Keratinocyte (primary cell): Measurements from ENCODE around the gene CES2. TPM values are rescaled to one million over a fixed set of nuclear protein-coding genes. Genes with fewer than 3 reads are reported as not detected.

Experiments
- DNase-seq: peaks from one replicate; pipeline ENCODE4 v3.0.0-alpha.2; 2011; ENCODE audit warnings: low read depth, missing footprints, low spot score
- FAIRE-seq: peaks from 2 replicates; lab custom pipeline; 2011; peaks lifted over from hg19 to GRCh38; lab: Jason Lieb, UNC
- H2AFZ ChIP-seq: 2 replicates; pipeline ENCODE4 v1.6.0; 2012; ENCODE audit warnings: low read length, control low read depth, inconsistent platforms; ENCODE audit not compliant: control insufficient read depth
- H3K27ac ChIP-seq: 2 replicates; pipeline ENCODE4 v1.5.1; 2011; ENCODE audit warnings: low read length; ENCODE audit not compliant: control insufficient read depth, insufficient read depth
- H3K27me3 ChIP-seq: 3 replicates; pipeline ENCODE4 v1.6.0; 2011; ENCODE audit warnings: low read length; ENCODE audit not compliant: control insufficient read depth, insufficient read depth; ENCODE audit errors: extremely low read depth
- H3K36me3 ChIP-seq, 2 experiments: 2 replicates in 1 of 2; 3 replicates in 1 of 2; pipeline ENCODE4 v1.5.1; 2011; ENCODE audit warnings: low read length in 2 of 2, mild to moderate bottlenecking in 1 of 2; ENCODE audit not compliant: control insufficient read depth in 2 of 2, insufficient read depth in 2 of 2; ENCODE audit errors: extremely low read depth in 1 of 2
- H3K4me1 ChIP-seq: 3 replicates; pipeline ENCODE4 v1.5.1; 2011; ENCODE audit warnings: low read length; ENCODE audit not compliant: control insufficient read depth, insufficient read depth; ENCODE audit errors: extremely low read depth
- H3K4me2 ChIP-seq: 3 replicates; pipeline ENCODE4 v1.6.0; 2011; ENCODE audit warnings: low read depth, low read length; ENCODE audit not compliant: control insufficient read depth, insufficient read depth; ENCODE audit errors: extremely low read depth
- H3K4me3 ChIP-seq, 3 experiments: fragments of 200-600 bp in 1 of 3; sonication (generic) in 1 of 3; 2 replicates in 2 of 3; 3 replicates in 1 of 3; pipeline ENCODE4 v1.5.1; 2011 to 2016; ENCODE audit warnings: low read length in 3 of 3, mild to moderate bottlenecking in 3 of 3, control low read depth in 2 of 3, inconsistent platforms in 1 of 3, low read depth in 1 of 3, mixed read lengths in 1 of 3, mixed run types in 1 of 3, moderate library complexity in 1 of 3; ENCODE audit not compliant: control insufficient read depth in 2 of 3, insufficient read depth in 2 of 3; ENCODE audit errors: extremely low read depth in 1 of 3
- H3K79me2 ChIP-seq: 2 replicates; pipeline ENCODE4 v1.6.0; 2012; ENCODE audit warnings: low read length; ENCODE audit not compliant: control insufficient read depth, insufficient read depth
- H3K9ac ChIP-seq: 3 replicates; pipeline ENCODE4 v1.6.0; 2011; ENCODE audit warnings: low read length; ENCODE audit not compliant: control insufficient read depth, insufficient read depth; ENCODE audit errors: extremely low read depth
- H3K9me1 ChIP-seq: 3 replicates; pipeline ENCODE4 v1.6.0; 2011; ENCODE audit warnings: low read length; ENCODE audit not compliant: control insufficient read depth, insufficient read depth; ENCODE audit errors: extremely low read depth
- H3K9me3 ChIP-seq: 2 replicates; pipeline ENCODE4 v1.5.1; 2012; ENCODE audit warnings: low read depth, low read length; ENCODE audit not compliant: control insufficient read depth
- H4K20me1 ChIP-seq: 3 replicates; pipeline ENCODE4 v1.6.0; 2011; ENCODE audit warnings: low read length; ENCODE audit not compliant: control insufficient read depth, insufficient read depth; ENCODE audit errors: extremely low read depth
- CTCF ChIP-seq, 3 experiments: IDR thresholded peaks in 1 of 3; conservative IDR thresholded peaks in 1 of 3; optimal IDR thresholded peaks in 1 of 3; 2 replicates in 2 of 3; 3 replicates in 1 of 3; pipeline versions ENCODE3 to v1.5.1; 2011; ENCODE audit warnings: low read length in 3 of 3, mild to moderate bottlenecking in 3 of 3, moderate library complexity in 2 of 3, control low read depth in 1 of 3, inconsistent platforms in 1 of 3; ENCODE audit not compliant: insufficient read depth in 2 of 3; ENCODE audit errors: extremely low read depth in 1 of 3
- EZH2 ChIP-seq: IDR thresholded peaks from one replicate; pipeline ENCODE4 v1.6.1; 2012; ENCODE audit warnings: inconsistent platforms, mild to moderate bottlenecking, low read length, moderate library complexity
- dilution Hi-C: fragments of 300-500 bp; cut with MboI; formaldehyde crosslinking; loops from one replicate; pipeline ENCODE4 v1.7.0; 2020; ENCODE audit warnings: low sequenced_read_pairs; ENCODE audit not compliant: extremely low pct_ligation_motif_present
- polyA plus RNA-seq, 5 experiments: library from polyadenylated mRNA; depleted of rRNA in 3 of 5; stranded (reverse) in 3 of 5; stranded (forward) in 1 of 5; unstranded in 1 of 5; fragments of >200 nt; gene quantifications; 1 replicate in 1 of 5; 2 replicates in 3 of 5; 3 replicates in 1 of 5; pipeline versions ENCODE4 v1.2.1 to v1.2.3, GENCODE V29; 2011 to 2012; ENCODE audit warnings: missing spikeins in 2 of 5, low read depth in 1 of 5, low replicate concordance in 1 of 5

Gene CES2
- polyA plus RNA-seq, 1 donor (not counting 4 experiments of a cell fraction or from before 2014, with no cell fraction given): 41.6 TPM

DNA sequence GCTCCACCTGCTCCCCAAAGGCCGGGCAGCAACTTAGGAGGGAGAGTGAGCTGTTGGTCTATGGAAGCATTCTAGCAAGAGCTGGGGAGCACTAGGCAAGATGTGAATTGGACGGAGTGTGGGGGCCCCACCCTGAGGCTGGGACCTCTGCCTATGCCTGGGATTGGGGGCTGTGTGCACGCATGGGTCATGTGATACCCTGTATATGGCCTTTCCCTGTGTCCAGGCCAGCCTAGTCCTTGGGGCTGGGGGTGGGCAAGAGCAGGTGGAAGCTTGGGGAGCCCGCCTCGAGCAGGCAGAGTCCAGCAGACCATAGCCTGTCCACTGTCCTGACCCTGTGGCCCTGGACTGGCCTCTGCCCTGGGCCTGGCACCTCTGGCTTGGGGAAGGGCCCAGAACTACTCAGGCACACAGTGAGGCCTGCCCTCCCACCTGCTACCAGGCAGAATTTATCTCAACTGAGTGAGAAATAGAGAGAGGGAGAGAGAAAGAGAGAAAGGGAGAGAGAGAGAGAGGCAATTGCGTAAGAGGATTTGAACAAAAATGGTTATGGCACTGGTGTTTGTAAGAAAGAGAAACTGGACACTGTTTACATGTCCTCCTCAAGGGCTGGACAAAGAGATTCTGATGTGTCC lies 35.9 kb upstream of the CES2 start:
- Histone ChIP-seq H3K9me3 (no peaks in the 10 kb centered on the region), H3K9ac (no peak overlapping the region), H3K4me2 (no peak overlapping the region), H4K20me1 (no peaks in the 10 kb centered on the region), H2AFZ (no peak overlapping the region), H3K27ac (no peak overlapping the region), H3K4me3 (no peak overlapping the region), H3K36me3 (no peaks in the 10 kb centered on the region), H3K27me3 (no peaks in the 10 kb centered on the region), H3K9me1 (no peaks in the 10 kb centered on the region), H3K79me2 (no peaks in the 10 kb centered on the region), H3K4me1 (peaks cover 25% of the 10 kb centered on the region)
- dilution Hi-C loops: no loop called here
- TF ChIP-seq CTCF (optimal IDR thresholded peaks at IDR 0.05 in 1 of 3, IDR thresholded peaks at IDR 0.05 in 1 of 3, conservative IDR thresholded peaks at IDR 0.05 in 1 of 3; ENCODE audit: extremely low read depth in 1 of 3, insufficient read depth in 2 of 3, low read length in 3 of 3): no peak
- no peak for TF ChIP-seq EZH2
- DNase-seq (no peak), FAIRE-seq (no peak)

- H3K9ac ChIP-seq: no peak overlapping the region
Measured at GRCh38 chr16:66899945-66900710, 35.2 kb upstream of the CES2 start.

More at GRCh38 chr16:66899945-66900710, 35.2 kb upstream of the CES2 start:
- H3K4me2 ChIP-seq: no peak overlapping the region
- H4K20me1 ChIP-seq: no peaks in the 10 kb centered on the region
- no peaks in the 10 kb centered on the region for H3K9me3 ChIP-seq
- no peaks in the 10 kb centered on the region for H3K27me3 ChIP-seq
- H3K4me1 ChIP-seq: peaks cover 25% of the 10 kb centered on the region
- DNase-seq: no peak
- H3K4me3 ChIP-seq: no peak overlapping the region
- TF ChIP-seq EZH2 (no peak), CTCF (optimal IDR thresholded peaks at IDR 0.05 in 1 of 3, IDR thresholded peaks at IDR 0.05 in 1 of 3, conservative IDR thresholded peaks at IDR 0.05 in 1 of 3; ENCODE audit: extremely low read depth in 1 of 3, insufficient read depth in 2 of 3, low read length in 3 of 3) (no peak)
- no peak for FAIRE-seq
- no peak overlapping the region for H3K27ac ChIP-seq
- no peaks in the 10 kb centered on the region for H3K9me1 ChIP-seq
- H3K79me2 ChIP-seq: no peaks in the 10 kb centered on the region
- dilution Hi-C loops: no loop called here
- no peak overlapping the region for H2AFZ ChIP-seq
- H3K36me3 ChIP-seq: no peaks in the 10 kb centered on the region
